Measurements from ENCODE around the gene PRRG2.
A peak's percentile ranks its signal among the peaks of the same experiment; 100 is the strongest.

The PRRG2 gene

GRCh38 chr19:49602806-49603205 lies 21.7 kb downstream of the PRRG2 start:
- no peak for TF ChIP-seq CTCF (IDR thresholded peaks at IDR 0.05; ENCODE audit: low read depth, low read length, missing control alignments)
- DNase-seq (ENCODE audit: extremely low read depth, low read depth) = no peak
- no peak overlapping the region for H3K4me3 ChIP-seq (replicated peaks; ENCODE audit: low read depth, low read length)

- no peak overlapping the region for H3K4me3 ChIP-seq (replicated peaks; ENCODE audit: low read depth, low read length)
- TF ChIP-seq CTCF (IDR thresholded peaks at IDR 0.05; ENCODE audit: low read depth, low read length, missing control alignments) = no peak
- DNase-seq (ENCODE audit: extremely low read depth, low read depth) = no peak
These were observed 24.5 kb downstream of the PRRG2 start for GRCh38 chr19:49605605-49606004.

- no peak for DNase-seq (ENCODE audit: extremely low read depth, low read depth)
- no peak for TF ChIP-seq CTCF (IDR thresholded peaks at IDR 0.05; ENCODE audit: low read depth, low read length, missing control alignments)
- H3K4me3 ChIP-seq (replicated peaks; ENCODE audit: low read depth, low read length) = no peak overlapping the region
These were observed 28.5 kb downstream of the PRRG2 start for GRCh38 chr19:49609499-49610092.

GRCh38 chr19:49613374-49613773 lies 32.3 kb downstream of the PRRG2 start:
- no peak for DNase-seq (ENCODE audit: extremely low read depth, low read depth)
- H3K4me3 ChIP-seq (replicated peaks; ENCODE audit: low read depth, low read length) = no peak overlapping the region
- TF ChIP-seq CTCF (IDR thresholded peaks at IDR 0.05; ENCODE audit: low read depth, low read length, missing control alignments) = no peak

GRCh38 chr19:49614096-49614833 lies 33.1 kb downstream of the PRRG2 start:
- H3K4me3 ChIP-seq (replicated peaks; ENCODE audit: low read depth, low read length) = no peak overlapping the region
- peak; percentile 24 for TF ChIP-seq CTCF (IDR thresholded peaks at IDR 0.05; ENCODE audit: low read depth, low read length, missing control alignments)
- DNase-seq (ENCODE audit: extremely low read depth, low read depth) = peak; percentile 44

GRCh38 chr19:49615861-49616260 lies 34.7 kb downstream of the PRRG2 start:
- no peak overlapping the region for H3K4me3 ChIP-seq (replicated peaks; ENCODE audit: low read depth, low read length)
- no peak for DNase-seq (ENCODE audit: extremely low read depth, low read depth)
- no peak for TF ChIP-seq CTCF (IDR thresholded peaks at IDR 0.05; ENCODE audit: low read depth, low read length, missing control alignments)

Measured in HFF-Myc (cell line).